Right lobe of liver (tissue), 6 donors: Measurements from ENCODE around the gene MUC5B. TPM values are rescaled to one million over a fixed set of nuclear protein-coding genes. Genes with fewer than 3 reads are reported as not detected.
"Not testable (repeated sequence)": the region's sequence is repeated elsewhere in the genome, so short reads cannot be mapped to it uniquely, and the experiment has no call there.

Experiments
- ATAC-seq, 4 donors: fragments of 200-7000 bp; cut with Tn5 transposase; one replicate each; pipeline ENCODE4 v1.9.1; 2020; ENCODE audit warnings: mild to moderate bottlenecking in 4 of 4, moderate library complexity in 4 of 4
- DNase-seq, 3 donors: peaks; one replicate each; pipeline ENCODE4 v3.0.0-alpha.2; 2020
- H3K27ac ChIP-seq, 3 donors: fragments of 200-600 bp; one replicate each; pipeline ENCODE4 v1.8.0; 2022
- H3K27me3 ChIP-seq, 2 donors: fragments of 200-600 bp; one replicate each; pipeline ENCODE4 v1.8.0; 2022
- H3K36me3 ChIP-seq, 4 donors: fragments of 200-600 bp; sonication (generic) in 1 of 4; one replicate each; pipeline versions ENCODE4 v1.5.1 to v1.8.0; 2017 to 2022; ENCODE audit warnings: control low read depth in 1 of 4
- H3K4me1 ChIP-seq, 4 donors: fragments of 200-600 bp; sonication (generic) in 1 of 4; one replicate each; pipeline versions ENCODE4 v1.5.1 to v1.8.0; 2017 to 2022; ENCODE audit warnings: control low read depth in 1 of 4
- H3K4me3 ChIP-seq, 3 donors: fragments of 200-600 bp; one replicate each; pipeline ENCODE4 v1.8.0; 2022
- H3K9me3 ChIP-seq, 4 donors: fragments of 200-600 bp; sonication (generic) in 1 of 4; one replicate each; pipeline versions ENCODE4 v1.5.1 to v1.8.0; 2017 to 2022; ENCODE audit warnings: control low read depth in 1 of 4
- POLR2A ChIP-seq: fragments of 450-650 bp; IDR thresholded peaks from one replicate; pipeline ENCODE4 v1.6.1; 2017; ENCODE audit warnings: antibody characterized with exemption, mild to moderate bottlenecking
- WGBS: methylation state at CpG from one replicate; pipeline ENCODE4 v1.1.6; 2018; ENCODE audit warnings: low coverage, low lambda C conversion rate; ENCODE audit not compliant: insufficient coverage; ENCODE audit errors: missing lambda C conversion rate; 5-methylcytosine and 5-hydroxymethylcytosine counted together
- intact Hi-C, 2 donors: fragments of 100-400 bp; cut with DNase I; formaldehyde crosslinking; loops; one replicate each; pipeline versions ENCODE4 v1.11.2 to v1.14.1; 2022
- total RNA-seq, 6 experiments: library from RNA; depleted of rRNA in 2 of 6; stranded (reverse); fragments of >200 nt in 2 of 6; fragmentation: NEBNext Ultra II Directional in 3 of 6; extraction: Animal tissue kit (Norgen Biotek cat#: 25700) in 3 of 6; gene quantifications; one replicate each; pipeline versions ENCODE4 v1.1.0 to v1.2.4, GENCODE V29; 2016 to 2023
- TF ChIP-seq, protein P1 (sequence below), 4 donors: fragments of 200-600 bp in 3 of 4; fragments of 450-650 bp in 1 of 4; IDR thresholded peaks; one replicate each; pipeline versions ENCODE4 v1.5.1 to v1.8.0; 2016 to 2022; ENCODE audit warnings: antibody characterized with exemption in 4 of 4, mild to moderate bottlenecking in 2 of 4
- donor health status: DM: no; HTN: yes; CAD: no.
- donor health status: DM: no; HTN: no; CAD: no.
- donor health status: DM: no; HTN: no; CAD: no.
- donor health status: DM: no; HTN: yes; CAD: no.
- donor health status: DM: no; HTN: yes; CAD: no.

Gene MUC5B
- total RNA-seq, 6 experiments from 2014 or later = 0.06 to 3.7 (median 0.78) TPM

DNA sequence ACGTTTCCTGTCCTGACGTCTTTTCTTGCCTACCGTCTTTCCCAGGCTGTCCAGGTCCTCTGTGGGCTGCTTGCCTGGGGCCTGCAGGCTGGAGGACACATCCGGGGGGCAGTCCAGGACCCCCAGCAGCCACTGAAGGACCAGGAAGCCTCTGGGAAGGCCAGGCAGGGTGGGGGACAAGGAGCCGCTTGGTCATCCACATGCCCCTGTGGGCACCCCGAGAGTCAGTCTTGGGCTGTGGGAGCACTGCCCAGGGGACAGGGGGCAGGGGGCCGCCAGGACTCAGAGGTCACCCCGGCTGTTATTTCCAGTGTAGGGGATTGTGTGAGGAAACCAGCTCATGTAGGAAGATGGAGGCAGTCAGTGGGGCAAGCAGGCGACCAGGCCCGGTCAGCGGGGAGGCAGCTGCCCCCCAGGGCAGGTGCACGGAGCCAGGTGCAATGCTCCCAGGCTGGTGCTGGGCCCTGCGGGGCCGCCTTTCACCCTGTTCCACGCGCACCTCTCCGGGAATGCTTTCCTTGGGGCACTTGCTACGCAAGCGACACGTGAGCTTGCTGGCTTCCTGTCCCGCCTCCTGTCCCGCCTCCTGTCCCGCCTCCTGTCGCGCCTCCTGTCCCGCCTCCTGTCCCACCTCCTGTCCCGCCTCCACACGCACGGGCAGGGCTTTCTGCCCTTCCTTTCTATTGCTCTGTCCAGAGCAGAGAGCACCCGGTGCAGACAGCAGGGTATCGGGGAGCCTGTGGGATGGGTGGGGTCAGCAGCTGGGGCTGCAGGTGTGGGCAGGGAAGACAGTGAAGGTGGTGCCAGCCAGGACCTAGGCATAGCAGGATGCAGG, 39.5 kb downstream of the MUC5B start:
- Histone ChIP-seq H3K27me3 (no peaks in the 10 kb centered on the region), H3K36me3 (no peaks in the 10 kb centered on the region), H3K4me3 (peak overlapping the region; percentile 34 to 55 (median 39)), H3K27ac (peak overlapping the region; percentile 51 to 56 (median 55)), H3K9me3 (no peaks in the 10 kb centered on the region), H3K4me1 (peaks cover 0 to 11% (median 5%) of the 10 kb centered on the region in 4 donors)
- 15% methylated on average over 3 of the region's 31 CpGs for WGBS
- peak; percentile 93 to 97 (median 93) for DNase-seq
- intact Hi-C loops = no loop called here
- ATAC-seq = peak; percentile 95 to 99 (median 97)
- TF ChIP-seq POLR2A = peak; percentile 68
- TF ChIP-seq, protein P1, sequence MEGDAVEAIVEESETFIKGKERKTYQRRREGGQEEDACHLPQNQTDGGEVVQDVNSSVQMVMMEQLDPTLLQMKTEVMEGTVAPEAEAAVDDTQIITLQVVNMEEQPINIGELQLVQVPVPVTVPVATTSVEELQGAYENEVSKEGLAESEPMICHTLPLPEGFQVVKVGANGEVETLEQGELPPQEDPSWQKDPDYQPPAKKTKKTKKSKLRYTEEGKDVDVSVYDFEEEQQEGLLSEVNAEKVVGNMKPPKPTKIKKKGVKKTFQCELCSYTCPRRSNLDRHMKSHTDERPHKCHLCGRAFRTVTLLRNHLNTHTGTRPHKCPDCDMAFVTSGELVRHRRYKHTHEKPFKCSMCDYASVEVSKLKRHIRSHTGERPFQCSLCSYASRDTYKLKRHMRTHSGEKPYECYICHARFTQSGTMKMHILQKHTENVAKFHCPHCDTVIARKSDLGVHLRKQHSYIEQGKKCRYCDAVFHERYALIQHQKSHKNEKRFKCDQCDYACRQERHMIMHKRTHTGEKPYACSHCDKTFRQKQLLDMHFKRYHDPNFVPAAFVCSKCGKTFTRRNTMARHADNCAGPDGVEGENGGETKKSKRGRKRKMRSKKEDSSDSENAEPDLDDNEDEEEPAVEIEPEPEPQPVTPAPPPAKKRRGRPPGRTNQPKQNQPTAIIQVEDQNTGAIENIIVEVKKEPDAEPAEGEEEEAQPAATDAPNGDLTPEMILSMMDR (IDR thresholded peaks at IDR 0.05) = no peak

DNA sequence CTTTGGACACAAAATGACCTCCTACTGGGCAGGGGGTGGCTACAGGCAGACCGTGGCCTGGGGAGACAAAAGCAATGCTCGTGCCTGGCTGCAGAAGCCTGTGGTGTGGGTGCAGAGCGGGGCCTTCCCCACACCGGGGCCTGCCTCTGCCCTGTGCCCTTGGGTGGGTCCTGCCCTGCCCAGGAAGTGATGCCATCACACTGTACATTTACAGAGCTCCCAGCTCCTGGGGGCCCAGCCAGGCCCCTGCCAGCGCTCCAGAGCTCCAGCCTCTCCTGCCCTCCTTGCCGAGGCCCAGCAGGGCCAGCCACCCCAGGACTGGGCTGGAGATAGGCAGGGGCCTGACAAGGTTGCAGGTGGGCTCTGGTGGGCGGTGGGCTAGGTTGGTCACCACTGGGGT, 40.1 kb downstream of the MUC5B start:
- Histone ChIP-seq H3K4me1 (peaks cover 0 to 11% (median 5%) of the 10 kb centered on the region in 4 donors), H3K27me3 (no peaks in the 10 kb centered on the region), H3K4me3 (no peak overlapping the region), H3K27ac (peak overlapping the region in 1 of 3 donors; percentile 29), H3K36me3 (no peaks in the 10 kb centered on the region), H3K9me3 (no peaks in the 10 kb centered on the region)
- WGBS = 0% methylated on average over 2 of the region's 7 CpGs
- DNase-seq = no peak
- TF ChIP-seq, protein P1 (IDR thresholded peaks at IDR 0.05) = no peak
- no peak for TF ChIP-seq POLR2A
- ATAC-seq = peak in 1 of 4 donors; percentile 5
- intact Hi-C loops = no loop called here

DNA sequence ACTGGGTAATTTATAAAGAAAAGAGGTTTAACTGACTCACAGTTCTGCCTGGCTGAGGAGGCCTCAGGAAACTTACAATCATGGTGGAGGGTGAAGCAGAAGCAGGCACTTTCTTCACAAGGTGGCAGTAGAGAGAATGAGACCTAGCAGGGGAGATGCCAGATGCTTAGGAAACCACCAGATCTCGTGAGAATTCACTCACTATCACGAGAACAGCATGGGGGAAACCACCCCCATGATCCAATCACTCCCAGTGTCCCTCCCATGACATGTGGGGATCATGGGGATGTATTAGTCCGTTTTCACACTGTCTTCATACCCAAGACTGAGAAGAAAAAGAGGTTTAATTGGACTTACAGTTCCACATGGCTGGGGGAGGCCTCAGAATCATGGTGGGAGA, 41.6 kb downstream of the MUC5B start:
- H3K27ac ChIP-seq, H3K27me3 ChIP-seq, H3K36me3 ChIP-seq, intact Hi-C loops, H3K9me3 ChIP-seq, DNase-seq, H3K4me3 ChIP-seq: not testable (repeated sequence)
- 14% methylated on average over 3 of the region's 3 CpGs for WGBS
- ATAC-seq = peak; percentile 20 to 59 (median 44)
- TF ChIP-seq, protein P1 (IDR thresholded peaks at IDR 0.05) = peak; percentile 45 to 61 (median 51)
- peaks cover 0 to 11% (median 5%) of the 10 kb centered on the region in 4 donors for H3K4me1 ChIP-seq

DNA sequence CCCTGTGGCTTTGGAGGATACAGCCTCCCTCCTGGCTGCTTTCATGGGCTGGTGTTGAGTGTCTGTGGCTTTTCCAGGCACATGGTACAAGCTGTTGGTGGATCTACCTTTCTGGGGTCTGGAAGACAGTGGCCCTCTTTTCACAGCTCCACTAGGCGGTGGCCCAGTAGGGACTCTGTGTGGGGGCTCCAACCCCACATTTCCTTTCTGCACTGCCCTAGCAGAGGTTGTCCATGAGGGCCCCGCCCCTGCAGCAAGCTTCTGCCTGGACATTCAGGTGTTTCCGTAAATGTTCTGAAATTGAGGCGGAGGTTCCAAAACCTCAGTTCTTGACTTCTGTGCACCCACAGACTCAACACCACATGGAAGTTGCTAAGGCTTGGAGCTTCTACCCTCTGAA, 42.6 kb downstream of the MUC5B start:
- peaks cover 0 to 11% (median 5%) of the 10 kb centered on the region in 4 donors for H3K4me1 ChIP-seq
- H3K4me3 ChIP-seq, H3K9me3 ChIP-seq, H3K27ac ChIP-seq, H3K27me3 ChIP-seq, H3K36me3 ChIP-seq, intact Hi-C loops, DNase-seq, ATAC-seq: not testable (repeated sequence)
- no CpG with 5 or more reads among the region's 4 CpGs for WGBS

DNA sequence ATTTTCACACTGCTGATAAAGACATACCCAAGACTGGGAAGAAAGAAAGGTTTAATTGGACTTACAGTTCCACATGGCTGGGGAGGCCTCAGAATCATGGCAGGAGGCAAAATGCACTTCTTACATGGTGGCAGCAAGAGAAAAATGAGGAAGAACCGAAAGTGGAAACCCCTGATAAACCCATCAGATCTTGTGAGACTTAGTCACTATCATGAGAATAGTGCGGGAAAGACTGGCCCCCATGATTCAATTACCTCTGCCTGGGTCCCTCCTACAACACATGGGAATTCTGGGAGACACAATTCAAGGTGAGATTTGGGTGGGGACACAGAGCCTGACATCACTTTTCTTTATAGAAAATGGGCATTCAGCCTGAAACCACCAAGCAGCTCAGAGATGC, 44.1 kb downstream of the MUC5B start:
- H3K27me3 ChIP-seq, H3K27ac ChIP-seq, DNase-seq, ATAC-seq, intact Hi-C loops, H3K4me3 ChIP-seq, H3K9me3 ChIP-seq, H3K36me3 ChIP-seq, H3K4me1 ChIP-seq: not testable (repeated sequence)
- 69% methylated on average over 2 of the region's 2 CpGs for WGBS
